Measurements from ENCODE around the gene NPLOC4.

GRCh38 chr17:81551458-81552243 lies 85.3 kb downstream of the NPLOC4 start:
- TF ChIP-seq CTCF (IDR thresholded peaks at IDR 0.05) = no peak
- TF ChIP-seq EZH2 (IDR thresholded peaks at IDR 0.05; ENCODE audit: borderline replicate concordance, insufficient read depth, low read depth, low read length, poor library complexity, severe bottlenecking) = no peak
